ENCODE results near the gene TMEM120B. TPM values are rescaled to one million over a fixed set of nuclear protein-coding genes. Genes with fewer than 3 reads are reported as not detected.

The TMEM120B gene
- total RNA-seq, 1 experiment from 2014 or later = 20.5 TPM

- TF ChIP-seq SP1 (IDR thresholded peaks at IDR 0.05; ENCODE audit: low read depth) (no peak), REST (IDR thresholded peaks at IDR 0.05; ENCODE audit: low read depth) (no peak)
- Histone ChIP-seq H3K4me1 (ENCODE audit: control insufficient read depth in 1 of 2, insufficient read depth in 2 of 2, low read length in 2 of 2) (peaks cover 37 to 44% of the 10 kb centered on the region in 2 experiments), H3K27me3 (ENCODE audit: insufficient read depth, low read length) (no peaks in the 10 kb centered on the region), H3K4me3 (replicated peaks in 1 of 2; ENCODE audit: low read depth in 1 of 2, low read length in 2 of 2) (no peak overlapping the region), H3K4me2 (ENCODE audit: low read length) (no peak overlapping the region), H3K27ac (ENCODE audit: low read depth, low read length) (no peak overlapping the region), H3K9me2 (ENCODE audit: insufficient read depth) (no peaks in the 10 kb centered on the region), H3K9ac (ENCODE audit: low read length) (no peak overlapping the region), H4K20me1 (ENCODE audit: insufficient read depth) (no peaks in the 10 kb centered on the region), H2AFZ (ENCODE audit: low read depth, low read length, poor library complexity, severe bottlenecking) (no peak overlapping the region), H3K36me3 (ENCODE audit: control insufficient read depth in 1 of 2, insufficient read depth in 2 of 2, low read length in 2 of 2) (no peaks in the 10 kb centered on the region), H3K79me2 (ENCODE audit: insufficient read depth, low read length) (no peaks in the 10 kb centered on the region), H3K9me3 (ENCODE audit: control insufficient read depth in 1 of 2, insufficient read depth in 1 of 2, low read depth in 1 of 2, low read length in 2 of 2) (no peaks in the 10 kb centered on the region)
- ATAC-seq (no peak), DNase-seq (ENCODE audit: low read depth, low spot score) (no peak)
- POLR2A ChIA-PET = no interaction called here
- CTCF ChIA-PET = no interaction called here
- RAD21 ChIA-PET (ENCODE audit: low non-redundant PET in 1 of 2, low total read pairs in 2 of 2, uncharacterized antibody in 2 of 2, unreplicated experiment in 2 of 2) = no interaction called here
- BruUV-seq (replicated peaks) = no TSS peak
- intact Hi-C loops (cut with micrococcal nuclease) = no loop called here
These were observed 56.8 kb downstream of the TMEM120B start for GRCh38 chr12:121769297-121769830.

DNA sequence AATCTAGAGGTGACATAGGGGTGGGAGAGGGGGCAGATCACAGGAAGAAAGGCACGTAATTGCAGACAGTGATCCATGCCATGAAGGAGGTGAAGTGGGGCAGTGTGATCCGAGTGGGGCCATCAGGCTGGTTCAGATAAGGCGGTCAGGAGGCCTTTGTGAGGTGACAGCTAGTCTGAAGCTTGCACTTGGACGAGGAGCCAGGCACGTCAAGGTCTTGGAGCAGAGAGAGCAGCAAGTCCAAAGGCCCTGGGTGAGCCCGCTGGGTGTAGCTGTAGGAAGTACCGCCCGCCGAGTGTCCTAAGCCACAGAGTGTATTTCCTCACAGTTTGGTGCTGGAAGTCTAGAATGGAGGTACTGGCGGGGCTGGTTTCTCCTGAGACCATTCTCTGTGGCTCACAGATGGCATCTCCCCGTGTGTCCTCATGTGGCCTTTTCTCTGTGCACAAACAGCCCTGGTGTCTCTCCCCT lies 57.3 kb downstream of the TMEM120B start:
- CTCF ChIA-PET = no interaction called here
- Histone ChIP-seq H3K36me3 (ENCODE audit: control insufficient read depth in 1 of 2, insufficient read depth in 2 of 2, low read length in 2 of 2) (no peaks in the 10 kb centered on the region), H4K20me1 (ENCODE audit: insufficient read depth) (no peaks in the 10 kb centered on the region), H3K4me1 (ENCODE audit: control insufficient read depth in 1 of 2, insufficient read depth in 2 of 2, low read length in 2 of 2) (peaks cover 32 to 44% of the 10 kb centered on the region in 2 experiments), H3K27ac (ENCODE audit: low read depth, low read length) (no peak overlapping the region), H2AFZ (ENCODE audit: low read depth, low read length, poor library complexity, severe bottlenecking) (no peak overlapping the region), H3K9me3 (ENCODE audit: control insufficient read depth in 1 of 2, insufficient read depth in 1 of 2, low read depth in 1 of 2, low read length in 2 of 2) (no peaks in the 10 kb centered on the region), H3K27me3 (ENCODE audit: insufficient read depth, low read length) (no peaks in the 10 kb centered on the region), H3K79me2 (ENCODE audit: insufficient read depth, low read length) (no peaks in the 10 kb centered on the region), H3K4me3 (replicated peaks in 1 of 2; ENCODE audit: low read depth in 1 of 2, low read length in 2 of 2) (no peak overlapping the region), H3K9ac (ENCODE audit: low read length) (no peak overlapping the region), H3K9me2 (ENCODE audit: insufficient read depth) (no peaks in the 10 kb centered on the region), H3K4me2 (ENCODE audit: low read length) (no peak overlapping the region)
- no peak for TF ChIP-seq RAD21 (IDR thresholded peaks at IDR 0.05; ENCODE audit: low read depth)
- no peak for TF ChIP-seq EGR1 (IDR thresholded peaks at IDR 0.05; ENCODE audit: low read depth)
- DNase-seq (ENCODE audit: low read depth, low spot score) (no peak), ATAC-seq (no peak)
- intact Hi-C loops (cut with micrococcal nuclease) = no loop called here
- RAD21 ChIA-PET (ENCODE audit: low non-redundant PET in 1 of 2, low total read pairs in 2 of 2, uncharacterized antibody in 2 of 2, unreplicated experiment in 2 of 2) = no interaction called here
- BruUV-seq (replicated peaks) = no TSS peak
- POLR2A ChIA-PET = no interaction called here

Measured in HCT116 (cell line).